HG02981 (cell line): ENCODE data around the gene BCAS3.
"Not testable (repeated sequence)": the region's sequence is repeated elsewhere in the genome, so short reads cannot be mapped to it uniquely, and the experiment has no call there.

ENCODE experiments used
- ATAC-seq: cut with Tn5 transposase; IDR thresholded peaks from one replicate; pipeline ENCODE4 v1.9.1; 2021; ENCODE audit warnings: mild to moderate bottlenecking, moderate library complexity; ENCODE audit not compliant: unreplicated experiment

The BCAS3 gene

DNA sequence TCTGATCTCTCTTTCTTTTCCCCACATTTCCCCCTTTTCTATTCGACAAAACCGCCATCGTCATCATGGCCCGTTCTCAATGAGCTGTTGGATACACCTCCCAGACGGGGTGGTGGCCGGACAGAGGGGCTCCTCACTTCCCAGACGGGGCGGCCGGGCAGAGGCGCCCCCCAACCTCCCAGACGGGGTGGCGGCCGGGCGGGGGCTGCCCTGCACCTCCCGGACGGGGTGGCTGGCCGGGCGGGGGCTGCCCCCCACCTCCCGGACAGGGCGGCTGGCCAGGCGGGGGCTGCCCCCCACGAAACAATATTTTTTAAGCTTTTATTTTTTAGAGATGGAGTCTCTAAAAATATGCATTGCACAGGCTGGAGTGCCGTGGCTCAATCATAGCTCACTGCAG lies 299.2 kb downstream of the BCAS3 start:
- ATAC-seq = not testable (repeated sequence)

DNA sequence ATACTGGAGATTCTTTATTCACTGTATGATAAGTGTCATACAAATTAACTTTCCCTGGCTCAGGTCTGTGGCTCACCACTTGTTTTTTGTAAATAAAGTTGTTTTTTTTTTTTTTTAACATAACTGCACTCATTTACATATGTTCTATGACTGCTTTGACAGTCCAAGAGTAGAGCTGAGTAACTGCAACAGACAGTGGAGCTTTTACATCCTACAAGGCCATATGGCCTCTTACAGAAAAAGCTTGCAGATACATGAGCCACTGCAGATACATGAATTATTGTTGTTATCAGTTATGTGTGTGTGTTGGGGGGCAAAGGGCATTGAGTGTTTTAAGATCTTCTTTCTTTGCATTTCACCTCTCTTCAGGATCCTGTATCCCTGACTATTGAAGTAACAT lies 311.7 kb downstream of the BCAS3 start:
- ATAC-seq = no peak

DNA sequence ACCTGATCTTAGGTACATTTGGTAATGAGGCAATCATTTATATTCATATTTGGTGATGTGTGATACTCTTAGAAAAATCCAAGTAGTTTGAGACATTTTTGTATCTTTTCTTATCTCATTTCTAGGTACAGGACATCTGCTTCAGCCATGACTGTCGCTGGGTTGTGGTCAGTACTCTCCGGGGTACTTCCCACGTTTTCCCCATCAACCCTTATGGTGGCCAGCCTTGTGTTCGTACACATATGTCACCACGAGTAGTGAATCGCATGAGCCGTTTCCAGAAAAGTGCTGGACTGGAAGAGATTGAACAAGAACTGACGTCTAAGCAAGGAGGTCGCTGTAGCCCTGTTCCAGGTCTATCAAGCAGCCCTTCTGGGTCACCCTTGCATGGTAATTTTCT lies 312.2 kb downstream of the BCAS3 start:
- no peak for ATAC-seq

DNA sequence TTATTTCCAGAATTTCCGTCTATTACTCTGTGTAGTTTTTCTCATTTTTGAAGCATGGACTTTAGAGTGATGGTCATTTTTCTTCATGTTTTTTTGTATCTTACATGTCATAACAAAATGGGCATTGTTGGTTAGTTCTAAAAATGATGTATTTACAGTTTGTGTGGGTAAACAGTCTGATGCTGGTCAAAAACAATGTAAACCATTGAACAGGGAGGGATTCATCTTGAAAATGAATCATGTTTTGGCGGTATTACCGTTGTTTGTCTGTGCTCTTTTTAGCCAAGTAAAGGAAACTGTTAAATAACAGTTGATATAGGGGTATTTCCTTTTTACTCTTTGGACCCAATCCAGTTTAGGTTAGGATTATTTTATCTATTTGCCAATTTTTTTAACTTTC lies 315.8 kb downstream of the BCAS3 start:
- ATAC-seq = no peak

DNA sequence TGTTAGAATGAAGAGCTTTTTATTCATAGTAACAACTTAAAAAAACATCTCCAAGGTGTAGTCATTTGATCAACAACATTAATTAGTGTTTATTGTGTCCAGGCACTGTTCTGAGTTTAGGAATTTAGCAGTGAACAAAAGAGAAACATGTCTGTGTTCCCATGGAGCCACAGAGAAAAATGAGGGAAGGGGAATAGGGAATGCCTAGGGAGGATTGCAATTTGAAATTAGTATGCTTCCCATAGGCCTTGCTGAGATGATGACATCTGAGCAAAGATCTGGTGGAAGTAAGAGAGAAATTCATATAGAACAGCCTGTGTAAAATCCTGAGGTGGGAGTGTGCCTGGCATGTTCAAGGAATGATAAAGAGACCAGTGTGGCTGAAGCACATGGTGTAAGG lies 318.0 kb downstream of the BCAS3 start:
- no peak for ATAC-seq

DNA sequence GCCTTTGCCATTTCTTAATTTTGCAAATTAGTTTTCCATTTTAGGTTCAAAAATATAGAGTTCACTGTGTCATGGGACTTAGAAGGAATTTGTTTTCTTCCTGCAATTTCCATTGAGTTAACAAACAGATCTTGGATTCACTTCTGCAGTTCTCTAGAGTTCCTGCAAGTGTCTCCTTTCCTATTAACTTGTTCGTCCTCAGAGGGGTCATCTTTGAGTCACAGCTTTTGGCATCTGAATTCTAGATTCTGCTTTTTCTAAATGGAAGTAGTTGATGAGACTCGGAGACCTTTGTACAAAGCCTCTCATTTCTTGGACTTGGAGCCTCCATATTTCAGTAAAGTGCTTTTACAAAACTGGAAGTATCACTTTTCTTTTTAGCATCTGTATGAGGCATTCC lies 323.3 kb downstream of the BCAS3 start:
- ATAC-seq = no peak

DNA sequence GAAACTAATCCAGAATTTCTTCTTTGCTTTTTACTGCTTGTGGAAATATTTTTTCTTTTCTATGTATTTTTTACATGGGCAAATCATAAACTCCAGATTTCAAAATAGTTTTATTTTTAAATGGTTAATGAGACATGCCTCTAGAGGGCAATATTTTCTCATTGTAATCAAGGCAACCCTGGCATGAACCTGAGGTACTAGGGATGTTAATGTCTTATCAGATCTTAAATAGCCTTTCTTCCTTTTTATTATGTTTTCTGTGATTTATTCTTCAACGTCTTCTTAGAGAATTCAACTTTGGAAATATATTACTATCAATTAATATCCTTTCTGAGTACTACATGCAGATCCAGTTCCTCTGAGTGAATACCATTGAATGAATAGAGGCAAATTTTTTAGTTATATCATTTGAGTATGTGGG lies 324.7 kb downstream of the BCAS3 start:
- no peak for ATAC-seq

DNA sequence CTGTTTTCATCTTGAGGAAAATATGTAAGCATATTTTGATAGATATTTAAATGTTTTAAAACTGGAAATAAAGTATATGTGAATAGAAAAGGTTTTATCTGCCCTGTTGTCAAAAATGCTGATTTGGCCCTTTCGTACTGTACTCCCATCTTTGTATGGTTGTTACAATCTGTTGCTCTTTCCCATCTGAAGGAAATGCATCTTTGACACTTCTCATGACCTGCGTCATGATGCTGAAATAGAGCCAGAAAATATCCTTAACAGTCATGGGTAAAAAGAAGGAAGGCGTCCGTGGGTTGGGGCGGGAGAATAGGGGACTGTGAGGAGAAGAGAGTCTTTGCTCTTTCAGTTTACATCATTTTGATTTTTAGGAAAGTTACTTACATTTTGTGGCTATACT lies 327.7 kb downstream of the BCAS3 start:
- no peak for ATAC-seq

DNA sequence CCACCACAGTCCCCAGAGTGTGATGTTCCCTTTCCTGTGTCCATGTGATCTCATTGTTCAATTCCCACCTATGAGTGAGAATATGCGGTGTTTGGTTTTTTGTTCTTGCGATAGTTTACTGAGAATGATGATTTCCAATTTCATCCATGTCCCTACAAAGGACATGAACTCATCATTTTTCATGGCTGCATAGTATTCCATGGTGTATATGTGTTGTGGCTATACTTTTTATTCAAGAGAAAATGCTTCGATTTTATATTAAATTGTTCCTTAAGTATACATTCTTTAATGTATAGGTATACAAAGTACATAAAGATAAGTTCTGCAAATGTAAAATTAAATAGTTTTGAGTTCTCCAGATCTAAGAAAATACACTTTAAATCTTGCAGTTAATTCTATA lies 328.3 kb downstream of the BCAS3 start:
- ATAC-seq = not testable (repeated sequence)

DNA sequence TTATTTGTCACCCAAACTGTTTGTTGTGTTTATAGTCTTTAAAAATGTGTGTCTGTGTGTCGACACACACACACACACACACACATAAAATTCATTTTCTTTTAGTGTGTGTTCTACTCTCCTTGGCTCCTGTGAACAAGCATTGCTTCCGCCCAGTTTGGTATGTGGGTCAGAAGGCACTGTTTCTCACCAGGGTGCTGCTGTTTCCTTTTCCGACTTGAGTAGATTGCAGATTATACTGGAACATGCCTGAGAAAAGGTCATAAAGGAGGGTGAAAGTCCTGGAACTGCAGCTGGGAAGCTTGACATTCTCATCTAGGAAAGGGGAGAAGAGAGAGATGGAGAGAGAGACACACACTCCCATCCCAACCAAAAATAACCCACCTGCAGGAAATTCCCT lies 330.3 kb downstream of the BCAS3 start:
- no peak for ATAC-seq

DNA sequence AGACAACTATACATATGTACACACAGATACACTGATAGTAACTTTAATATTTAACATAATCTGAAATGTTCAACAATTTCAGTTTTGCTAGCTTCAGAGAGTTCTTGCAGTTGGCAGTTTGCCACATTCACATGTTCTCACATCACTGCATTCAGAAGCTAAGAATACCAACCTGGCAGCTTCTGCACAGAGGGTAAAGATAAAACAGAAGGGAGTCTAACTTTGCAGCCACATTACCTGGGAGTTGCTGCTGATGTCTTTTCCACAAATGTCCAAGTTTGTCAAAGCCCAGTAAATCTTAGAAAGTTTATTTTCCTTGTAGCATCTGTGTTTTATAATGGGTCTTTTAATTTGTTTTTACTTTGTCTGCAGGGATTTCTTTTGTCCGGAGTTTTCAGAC lies 332.0 kb downstream of the BCAS3 start:
- peak; percentile 61 for ATAC-seq

DNA sequence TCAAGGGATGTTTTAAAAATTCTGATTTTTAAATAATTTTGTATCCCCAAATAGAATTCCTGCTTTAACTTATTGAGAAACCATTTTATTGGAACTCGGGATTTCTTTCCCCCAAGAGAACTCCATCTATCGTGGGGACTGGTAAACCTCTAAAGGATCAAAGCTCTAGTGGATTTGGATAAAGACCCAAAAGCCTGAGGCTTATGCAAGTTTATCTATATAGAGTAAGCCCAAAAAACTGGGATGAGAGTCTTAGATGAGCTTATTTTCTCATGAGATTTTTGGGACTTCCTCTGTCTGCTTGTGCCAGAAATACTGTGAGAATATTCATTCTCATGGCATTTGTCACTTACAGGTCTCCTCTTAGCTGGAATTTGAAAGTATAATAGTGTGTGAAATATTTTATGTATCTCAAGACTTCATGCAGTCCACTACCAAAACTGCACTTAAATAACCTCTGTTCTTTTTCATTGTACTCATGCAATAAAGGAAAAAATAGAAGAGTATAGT lies 333.1 kb downstream of the BCAS3 start:
- no peak for ATAC-seq

DNA sequence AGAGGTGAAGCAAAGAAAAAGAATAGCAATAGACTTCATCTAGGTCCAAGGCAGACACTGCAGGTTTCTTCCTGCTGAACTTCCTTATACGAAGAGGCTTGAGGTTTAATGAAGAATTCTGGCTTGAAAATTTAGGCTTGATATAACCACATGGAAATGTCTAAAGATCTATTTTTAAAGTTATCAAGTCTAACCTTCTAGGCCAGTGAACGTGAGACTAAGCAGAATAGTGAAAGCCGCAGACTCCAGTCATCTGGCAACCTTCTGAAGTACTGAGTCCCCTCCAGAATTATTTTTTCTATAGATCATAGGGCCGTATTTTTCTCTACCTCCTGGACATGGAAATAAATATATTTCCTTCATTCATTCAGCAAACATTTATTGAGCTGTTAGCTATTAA lies 333.6 kb downstream of the BCAS3 start:
- no peak for ATAC-seq

DNA sequence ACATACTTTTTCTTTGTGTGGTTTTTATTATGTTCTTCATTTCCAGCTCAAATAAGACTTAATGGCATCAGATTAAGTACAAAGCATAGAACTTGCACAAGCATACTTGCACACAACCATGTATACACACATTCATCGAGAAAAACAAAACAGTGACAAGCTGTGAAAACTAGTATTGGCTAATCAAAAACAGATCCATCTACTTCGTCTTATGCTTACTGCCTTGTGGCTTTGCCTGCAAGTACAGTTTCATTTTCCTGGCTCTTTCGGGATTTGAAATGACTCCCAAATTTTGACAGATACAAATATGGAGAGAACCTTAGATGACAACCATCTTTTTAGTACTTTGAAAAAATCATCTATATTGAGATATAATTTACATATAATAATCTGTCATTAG lies 338.3 kb downstream of the BCAS3 start:
- no peak for ATAC-seq

DNA sequence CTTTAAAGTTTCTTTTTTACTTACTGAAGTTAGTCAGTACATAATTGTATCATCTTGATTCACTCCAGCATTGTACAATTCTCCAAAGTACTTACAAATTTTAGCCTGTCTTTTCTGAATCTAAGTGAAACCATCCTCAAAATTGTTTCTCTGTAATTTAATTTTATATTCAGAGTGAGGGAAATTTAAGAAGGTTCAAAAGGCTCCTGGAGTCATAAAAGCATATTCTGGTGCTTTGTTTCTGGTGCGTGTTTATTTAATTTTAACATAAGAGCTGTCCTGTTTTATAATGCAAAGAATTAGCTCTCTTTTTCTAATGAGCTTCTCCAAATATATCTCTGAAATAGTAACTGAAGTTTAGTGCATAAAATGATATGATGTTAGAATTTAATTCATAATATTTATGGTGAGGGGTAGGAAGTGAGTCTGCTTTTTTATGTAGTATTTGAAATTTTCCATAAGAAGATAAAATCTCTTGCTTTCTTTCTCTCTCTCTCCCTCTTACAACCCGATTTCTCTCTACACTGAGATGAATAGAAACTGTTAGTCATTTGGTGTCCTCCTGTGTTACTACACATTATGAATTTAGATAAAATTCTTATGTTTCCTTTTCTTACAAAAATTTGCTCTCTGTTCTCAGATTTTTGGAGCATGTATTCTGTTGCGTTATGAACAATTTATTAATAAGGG lies 339.8 kb downstream of the BCAS3 start:
- no peak for ATAC-seq

DNA sequence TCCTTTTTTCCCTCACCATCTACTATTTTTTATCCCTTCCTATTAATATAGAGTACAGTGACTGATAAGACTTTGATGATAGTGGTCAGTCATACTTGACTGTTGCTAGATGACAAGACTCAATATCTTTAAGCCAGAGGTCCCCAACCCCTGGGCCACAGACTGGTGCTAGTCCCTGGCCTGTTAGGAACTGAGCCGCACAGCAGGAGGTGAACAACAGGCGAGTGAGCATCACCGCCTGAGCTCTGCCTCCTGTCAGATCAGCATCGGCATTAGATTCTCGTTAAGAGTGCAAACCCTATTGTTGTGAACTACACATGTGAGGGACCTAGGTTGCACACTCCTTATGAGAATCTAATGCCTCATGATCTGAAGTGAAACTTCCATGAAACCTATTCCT lies 341.3 kb downstream of the BCAS3 start:
- ATAC-seq = no peak

DNA sequence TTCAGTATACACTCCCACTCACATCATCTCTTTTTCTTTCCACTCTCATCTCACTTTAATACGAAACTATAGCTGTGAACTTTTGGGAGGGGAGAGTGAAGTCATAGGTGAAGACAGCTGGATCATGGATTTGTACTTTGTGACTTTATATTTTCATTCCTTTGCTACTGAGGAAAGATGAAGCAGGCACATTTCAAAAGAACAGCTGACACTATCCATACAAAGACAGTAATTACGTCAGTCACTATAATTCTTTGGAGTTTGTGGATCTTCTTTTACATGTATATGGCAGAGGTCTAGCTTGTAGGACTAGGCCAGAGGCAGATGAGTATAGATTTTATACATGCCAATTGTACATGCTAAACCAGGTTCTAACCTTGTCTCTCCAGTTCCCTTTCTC lies 346.3 kb downstream of the BCAS3 start:
- no peak for ATAC-seq

DNA sequence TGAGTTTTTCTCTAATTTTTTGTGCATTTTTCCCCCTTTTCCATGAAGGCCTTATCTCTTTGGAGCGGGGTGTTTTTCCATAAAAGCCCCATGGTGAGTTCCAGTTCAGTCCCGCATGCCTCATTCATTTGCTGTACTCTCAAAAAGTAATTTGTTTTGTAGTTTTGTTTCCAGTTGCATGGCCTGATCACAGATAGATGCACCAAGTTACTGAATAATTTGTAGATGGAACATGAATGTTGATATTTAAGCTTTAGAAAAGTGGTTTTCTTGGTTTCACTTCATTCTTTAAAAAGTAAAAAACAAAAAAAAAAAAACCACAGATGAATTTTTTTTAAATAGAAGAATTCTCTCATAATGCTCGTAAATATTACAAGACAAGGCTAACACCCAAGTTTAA lies 349.2 kb downstream of the BCAS3 start:
- no peak for ATAC-seq

DNA sequence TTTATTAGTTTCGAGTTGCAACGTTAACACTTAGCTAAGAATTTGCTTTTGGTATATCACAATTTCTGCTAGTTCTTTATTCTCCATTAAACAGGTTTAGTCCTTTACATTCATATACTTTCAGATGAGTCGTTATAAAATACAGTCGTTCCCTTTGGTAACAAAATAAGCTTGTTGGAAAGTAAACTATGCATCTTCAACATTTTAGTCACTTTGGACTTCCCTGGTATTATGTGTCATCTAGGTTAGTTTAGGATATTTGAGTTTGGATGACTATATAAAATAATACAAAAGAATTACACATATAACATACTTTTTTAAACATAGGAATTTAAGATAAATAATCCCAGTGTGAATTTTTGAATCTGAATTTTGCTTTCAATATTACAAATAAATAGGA lies 351.5 kb downstream of the BCAS3 start:
- no peak for ATAC-seq

DNA sequence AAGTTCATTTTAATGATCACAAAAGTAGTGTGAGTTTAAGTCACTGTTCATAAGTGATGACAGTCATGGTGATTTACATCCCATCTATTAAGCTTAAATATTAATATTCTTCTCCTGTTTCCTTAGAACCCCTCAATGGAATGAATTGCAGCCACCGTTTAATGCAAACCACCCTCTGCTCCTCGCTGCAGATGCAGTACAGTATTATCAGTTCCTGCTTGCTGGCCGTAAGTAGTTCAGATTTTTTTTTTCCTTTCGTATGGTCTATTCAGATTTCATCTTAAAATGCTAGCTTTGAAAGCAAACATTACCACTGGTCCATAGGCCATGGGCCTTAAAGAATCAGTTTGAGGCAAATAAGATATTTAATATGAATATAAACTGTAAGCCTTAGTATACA lies 363.0 kb downstream of the BCAS3 start:
- no peak for ATAC-seq

DNA sequence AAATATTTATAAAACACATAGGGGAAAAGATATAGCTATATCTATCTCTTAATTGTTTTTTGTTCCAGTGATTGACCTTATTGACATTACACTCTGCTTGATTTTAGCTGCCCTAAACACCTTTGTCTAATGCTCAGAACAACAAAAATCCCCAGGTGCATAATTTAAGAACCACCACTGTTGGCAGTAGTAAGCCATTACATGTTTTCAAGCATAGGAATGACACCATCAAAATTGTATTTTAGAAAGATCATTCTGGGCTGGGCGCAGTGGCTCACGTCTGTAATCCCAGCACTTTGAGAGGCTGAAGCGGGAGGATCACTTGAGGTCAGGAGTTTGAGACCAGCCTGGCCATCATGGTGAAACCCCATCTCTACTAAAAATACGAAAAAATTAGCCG lies 364.7 kb downstream of the BCAS3 start:
- not testable (repeated sequence) for ATAC-seq

DNA sequence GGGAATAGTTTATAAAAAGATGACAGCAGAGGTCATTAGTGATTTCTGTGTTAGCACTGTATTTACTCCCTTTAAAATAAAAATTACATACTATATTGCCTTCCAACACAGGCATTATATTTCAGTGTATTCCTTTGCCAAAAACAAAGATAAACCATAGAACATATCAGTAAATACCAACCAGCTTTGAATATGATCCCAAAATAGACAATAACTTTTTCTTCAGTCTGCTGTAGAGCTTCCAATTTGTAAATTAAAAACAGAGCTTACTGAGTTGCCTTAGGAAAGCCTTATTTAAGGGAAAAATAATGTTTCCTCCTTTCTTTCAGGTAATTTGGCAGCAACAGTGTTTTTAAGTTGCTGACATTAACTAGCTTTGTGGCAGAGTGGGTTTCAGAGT lies 369.9 kb downstream of the BCAS3 start:
- ATAC-seq = no peak
